Measurements from ENCODE around the gene SLC19A3.

GRCh38 chr2:227687189-227687588 is 30.6 kb downstream of the SLC19A3 start:
- TF ChIP-seq, protein P1, sequence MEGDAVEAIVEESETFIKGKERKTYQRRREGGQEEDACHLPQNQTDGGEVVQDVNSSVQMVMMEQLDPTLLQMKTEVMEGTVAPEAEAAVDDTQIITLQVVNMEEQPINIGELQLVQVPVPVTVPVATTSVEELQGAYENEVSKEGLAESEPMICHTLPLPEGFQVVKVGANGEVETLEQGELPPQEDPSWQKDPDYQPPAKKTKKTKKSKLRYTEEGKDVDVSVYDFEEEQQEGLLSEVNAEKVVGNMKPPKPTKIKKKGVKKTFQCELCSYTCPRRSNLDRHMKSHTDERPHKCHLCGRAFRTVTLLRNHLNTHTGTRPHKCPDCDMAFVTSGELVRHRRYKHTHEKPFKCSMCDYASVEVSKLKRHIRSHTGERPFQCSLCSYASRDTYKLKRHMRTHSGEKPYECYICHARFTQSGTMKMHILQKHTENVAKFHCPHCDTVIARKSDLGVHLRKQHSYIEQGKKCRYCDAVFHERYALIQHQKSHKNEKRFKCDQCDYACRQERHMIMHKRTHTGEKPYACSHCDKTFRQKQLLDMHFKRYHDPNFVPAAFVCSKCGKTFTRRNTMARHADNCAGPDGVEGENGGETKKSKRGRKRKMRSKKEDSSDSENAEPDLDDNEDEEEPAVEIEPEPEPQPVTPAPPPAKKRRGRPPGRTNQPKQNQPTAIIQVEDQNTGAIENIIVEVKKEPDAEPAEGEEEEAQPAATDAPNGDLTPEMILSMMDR (IDR thresholded peaks at IDR 0.05) = no peak
- no peak for TF ChIP-seq POLR2AphosphoS5 (IDR thresholded peaks at IDR 0.05)
